H7 (cell line): ENCODE measurements around the gene TEAD4. TPM values are rescaled to one million over a fixed set of nuclear protein-coding genes. Genes with fewer than 3 reads are reported as not detected.

Source experiments
- DNase-seq: peaks from one replicate; pipeline ENCODE4 v3.0.0; 2012
- H3K27me3 ChIP-seq: 2 replicates; pipeline ENCODE4 v1.6.0; 2011; ENCODE audit warnings: mild to moderate bottlenecking, low read length; ENCODE audit not compliant: control insufficient read depth, insufficient read depth
- H3K36me3 ChIP-seq: replicated peaks from 2 replicates; pipeline ENCODE4 v1.5.1; 2011; ENCODE audit warnings: low read length; ENCODE audit not compliant: control insufficient read depth, insufficient read depth
- H3K4me3 ChIP-seq: 2 replicates; pipeline ENCODE4 v1.5.1; 2011; ENCODE audit warnings: low read depth, mild to moderate bottlenecking, control low read depth, low read length, moderate library complexity; ENCODE audit not compliant: insufficient read depth
- total RNA-seq: library from RNA; depleted of rRNA; stranded (reverse); fragments of >200 nt; shearing (Covaris generic); gene quantifications from 2 replicates; pipeline ENCODE4 v1.2.3, GENCODE V29; 2014

Gene TEAD4
- total RNA-seq, 1 experiment from 2014 or later: 70.9 TPM

- peaks cover 2% of the 10 kb centered on the region for H3K36me3 ChIP-seq
- no peak overlapping the region for H3K4me3 ChIP-seq
Observed at GRCh38 chr12:2944401-2945047, 14.7 kb upstream of the TEAD4 start.

GRCh38 chr12:2949411-2949810 lies 9.8 kb upstream of the TEAD4 start:
- no peak for DNase-seq
- Histone ChIP-seq H3K36me3 (no peaks in the 10 kb centered on the region), H3K4me3 (no peak overlapping the region), H3K27me3 (no peaks in the 10 kb centered on the region)

More at GRCh38 chr12:2944401-2945047, 14.7 kb upstream of the TEAD4 start:
- no peaks in the 10 kb centered on the region for H3K27me3 ChIP-seq
- DNase-seq: peak; percentile 92

- no peaks in the 10 kb centered on the region for H3K27me3 ChIP-seq
- no peak for DNase-seq
- H3K36me3 ChIP-seq: no peaks in the 10 kb centered on the region
- no peak overlapping the region for H3K4me3 ChIP-seq
Observed at GRCh38 chr12:2955888-2956287, 3.3 kb upstream of the TEAD4 start.

DNA sequence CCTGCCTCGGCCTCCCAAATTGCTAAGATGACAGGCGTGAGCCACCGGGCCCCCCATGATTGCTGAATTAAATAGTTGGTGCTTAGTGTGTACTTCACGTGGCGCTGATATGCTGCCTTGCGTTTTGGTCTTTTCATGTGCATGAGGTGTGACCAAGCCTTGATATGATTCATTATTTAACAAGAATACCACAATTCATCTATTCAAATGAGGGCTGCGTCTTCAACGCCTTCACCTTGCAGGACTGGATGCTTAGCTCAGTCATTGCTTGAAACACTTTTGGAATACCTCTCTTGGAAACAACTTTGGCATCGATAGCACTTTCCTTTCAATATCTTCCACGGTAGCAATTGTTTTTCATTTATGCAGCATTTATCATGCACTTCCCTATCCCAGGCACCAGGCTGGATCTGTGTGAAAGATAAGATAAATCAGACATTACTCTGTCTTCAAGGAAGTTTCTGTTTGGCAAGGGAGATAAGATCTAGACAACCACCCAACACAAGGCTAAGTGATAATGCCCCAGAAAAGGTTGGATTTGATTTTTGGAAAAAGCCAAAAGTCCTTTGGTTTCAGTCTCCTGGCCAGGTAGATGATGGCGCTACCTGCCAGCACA lies 1.3 kb upstream of the TEAD4 start:
- no peak for DNase-seq
- H3K4me3 ChIP-seq: peak overlapping the region; percentile 91
- H3K27me3 ChIP-seq: no peaks in the 10 kb centered on the region
- no peaks in the 10 kb centered on the region for H3K36me3 ChIP-seq

GRCh38 chr12:2958432-2959191 lies 585 bp upstream of the TEAD4 start:
- Histone ChIP-seq H3K27me3 (no peaks in the 10 kb centered on the region), H3K4me3 (peak overlapping the region; percentile 91), H3K36me3 (no peaks in the 10 kb centered on the region)
- DNase-seq: no peak

DNA sequence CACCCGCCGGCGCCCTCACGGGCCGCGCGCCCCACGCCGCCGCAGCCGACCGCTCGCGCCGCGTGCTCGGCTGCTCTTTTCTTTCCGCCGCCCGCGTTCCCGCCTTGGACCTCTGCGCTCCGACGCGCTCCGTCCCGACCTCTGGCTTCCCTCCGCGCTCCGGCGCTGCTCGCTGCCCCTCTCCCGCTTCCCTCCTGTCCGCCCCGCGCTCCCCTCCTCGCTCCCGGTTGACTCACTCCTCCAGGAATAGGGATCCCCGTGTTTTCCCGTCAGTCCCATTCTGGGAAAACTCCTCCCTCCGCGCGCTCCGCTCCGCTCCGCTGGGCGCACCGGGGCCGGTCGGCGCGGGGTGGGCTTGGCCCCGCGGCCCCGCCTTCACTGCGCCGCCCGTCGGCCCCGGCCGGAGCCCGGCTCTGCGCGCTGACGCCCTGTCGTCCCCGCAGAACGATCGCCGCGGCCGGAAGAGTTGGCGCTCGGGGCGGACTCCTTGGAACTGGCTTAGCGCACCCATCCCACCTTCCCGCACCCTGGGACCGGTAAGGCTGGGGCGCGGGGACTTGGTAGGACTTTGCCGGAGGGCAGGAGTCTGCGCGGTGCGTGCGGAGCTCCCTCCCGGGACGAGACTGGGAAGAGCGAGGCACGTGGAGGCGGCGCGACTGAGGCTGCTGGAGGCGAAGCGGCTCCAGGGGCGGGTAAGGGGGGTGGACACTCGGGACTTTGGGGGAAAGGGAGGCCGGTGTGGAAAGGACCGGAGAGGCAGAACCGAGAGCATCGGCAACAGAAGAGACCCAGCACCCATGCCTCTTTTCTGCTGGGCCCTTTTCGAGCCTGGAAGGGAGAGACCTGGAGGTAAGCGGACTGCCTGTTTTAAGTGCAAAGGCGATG lies 550 bp downstream of the TEAD4 start:
- H3K27me3 ChIP-seq: no peaks in the 10 kb centered on the region
- peak overlapping the region; percentile 91 for H3K4me3 ChIP-seq
- DNase-seq: peak; percentile 87
- H3K36me3 ChIP-seq: peaks cover under 1% of the 10 kb centered on the region; the same call in 1 of the 2 replicates

DNA sequence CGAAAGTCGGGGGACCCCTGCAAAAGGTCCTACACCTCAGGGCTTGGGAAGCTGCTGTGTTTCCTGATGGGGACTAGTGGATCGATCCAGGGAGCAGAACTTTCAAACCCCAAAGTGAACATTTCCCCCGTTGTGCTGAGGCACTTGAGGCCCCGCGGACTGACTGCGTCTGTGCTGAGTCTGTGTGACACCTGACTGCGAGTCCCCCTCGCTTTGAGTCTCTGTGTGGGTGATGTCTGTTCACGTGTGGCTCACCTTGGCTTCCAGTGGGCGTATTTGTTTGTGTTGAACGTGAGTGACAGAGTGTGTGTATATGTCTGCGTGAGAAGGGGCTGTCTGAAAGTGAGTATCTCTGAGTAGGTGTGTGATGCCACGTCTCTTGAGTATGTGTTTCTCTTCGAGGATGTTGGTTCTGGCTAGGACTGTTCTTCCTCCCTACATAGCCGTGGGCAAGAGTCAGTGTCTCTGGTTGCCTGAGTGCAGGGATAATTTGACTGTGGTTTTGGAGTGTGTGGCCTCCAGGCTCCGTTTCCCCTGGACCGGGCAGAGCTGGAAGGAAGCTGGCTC lies 1.3 kb downstream of the TEAD4 start:
- Histone ChIP-seq H3K27me3 (no peaks in the 10 kb centered on the region), H3K4me3 (peak overlapping the region; percentile 91), H3K36me3 (peaks cover 2% of the 10 kb centered on the region)
- no peak for DNase-seq

GRCh38 chr12:2960996-2961616 lies 1.9 kb downstream of the TEAD4 start:
- DNase-seq: peak; percentile 48
- Histone ChIP-seq H3K4me3 (peak overlapping the region; percentile 91), H3K36me3 (peaks cover 2% of the 10 kb centered on the region), H3K27me3 (no peaks in the 10 kb centered on the region)

GRCh38 chr12:2961705-2962104 lies 2.5 kb downstream of the TEAD4 start:
- DNase-seq: peak; percentile 61
- Histone ChIP-seq H3K4me3 (peak overlapping the region; percentile 91), H3K36me3 (peaks cover 2% of the 10 kb centered on the region), H3K27me3 (no peaks in the 10 kb centered on the region)

DNA sequence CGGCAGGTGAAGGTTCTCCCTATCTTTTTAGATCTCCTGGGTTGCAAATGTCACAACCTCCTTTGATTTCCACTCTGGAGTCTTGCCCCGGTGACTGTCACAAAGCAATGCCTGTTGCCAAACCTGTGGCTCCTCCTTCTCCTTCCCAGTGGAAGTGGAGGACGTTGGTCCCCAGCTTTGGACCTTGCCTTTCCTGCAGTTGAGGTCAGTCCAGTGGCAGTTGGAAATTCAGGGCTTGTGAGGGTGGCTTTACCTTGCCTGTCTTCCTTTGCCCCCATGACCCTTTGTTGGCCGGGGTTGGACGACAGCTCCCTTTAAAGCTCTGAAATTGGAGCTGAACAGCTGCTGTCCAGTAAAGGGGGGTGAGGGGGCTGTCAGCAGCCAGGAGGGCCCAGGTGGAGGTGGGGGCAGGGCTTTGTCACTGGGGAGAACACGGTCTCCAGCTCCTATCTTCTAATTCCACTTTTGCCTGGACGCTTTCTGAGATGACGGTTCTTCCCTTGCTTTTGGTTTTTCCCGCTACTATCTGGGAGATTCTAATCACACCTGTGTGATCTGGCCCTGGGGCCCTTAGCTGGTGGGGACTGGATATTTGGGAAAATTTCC lies 4.1 kb downstream of the TEAD4 start:
- peak; percentile 69 for DNase-seq
- Histone ChIP-seq H3K36me3 (peaks cover 2% of the 10 kb centered on the region), H3K27me3 (no peaks in the 10 kb centered on the region), H3K4me3 (no peak overlapping the region)

- H3K27me3 ChIP-seq: no peaks in the 10 kb centered on the region
- H3K36me3 ChIP-seq: peaks cover 2% of the 10 kb centered on the region
- peak overlapping the region; percentile 30 for H3K4me3 ChIP-seq
- peak; percentile 83 for DNase-seq
Observed at GRCh38 chr12:2963760-2964292, 4.6 kb downstream of the TEAD4 start.

- no peak for DNase-seq
- H3K36me3 ChIP-seq: peaks cover 7% of the 10 kb centered on the region
- no peaks in the 10 kb centered on the region for H3K27me3 ChIP-seq
- H3K4me3 ChIP-seq: no peak overlapping the region
Observed at GRCh38 chr12:2967651-2968050, 8.5 kb downstream of the TEAD4 start.

DNA sequence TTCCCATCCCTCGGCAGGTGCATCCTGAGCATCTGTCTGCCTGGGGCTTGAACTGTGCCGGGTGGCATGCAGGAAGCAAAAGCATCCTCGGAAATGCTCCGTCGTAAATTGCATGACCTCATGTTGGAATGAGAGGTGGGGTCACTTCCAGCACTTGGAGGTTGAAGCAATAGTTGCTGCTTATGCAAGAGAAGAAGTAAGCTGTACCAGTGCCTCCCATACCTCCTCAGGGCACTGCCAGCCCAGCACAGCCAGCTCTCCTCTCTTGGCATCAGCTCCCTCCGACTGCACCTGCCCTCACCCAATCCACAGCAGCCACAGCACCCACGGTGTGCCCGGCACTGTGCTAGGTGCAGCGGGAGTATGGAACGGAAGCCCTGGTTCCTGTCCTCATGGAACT lies 11.5 kb downstream of the TEAD4 start:
- Histone ChIP-seq H3K4me3 (no peak overlapping the region), H3K36me3 (peaks cover 5% of the 10 kb centered on the region), H3K27me3 (no peaks in the 10 kb centered on the region)
- peak; percentile 15 for DNase-seq
